HepG2 (cell line): ENCODE measurements around the gene CLDN7. TPM values are rescaled to one million over a fixed set of nuclear protein-coding genes. Genes with fewer than 3 reads are reported as not detected.
A peak's percentile ranks its signal among the peaks of the same experiment; 100 is the strongest.

Experiments
- PATZ1 ChIP-seq: sonication (generic); formaldehyde crosslinking; IDR thresholded peaks from 2 replicates; pipeline ENCODE4 v1.4.0; 2020; ENCODE audit warnings: missing genetic modification reagents
- POLR2G ChIP-seq: fragments of 200-400 bp; formaldehyde crosslinking; IDR thresholded peaks from 2 replicates; pipeline ENCODE4 v1.6.1; 2018; ENCODE audit warnings: mild to moderate bottlenecking, low read depth, low read length, moderate library complexity
- PRDM10 ChIP-seq: sonication (generic); formaldehyde crosslinking; IDR thresholded peaks from 2 replicates; pipeline ENCODE4 v1.4.0; 2020; ENCODE audit warnings: low read depth, missing genetic modification reagents
- SNAI1 ChIP-seq: sonication (generic); formaldehyde crosslinking; IDR thresholded peaks from 2 replicates; pipeline ENCODE4 v1.5.0; 2020; ENCODE audit warnings: mild to moderate bottlenecking, missing genetic modification reagents, borderline replicate concordance
- SP140L ChIP-seq: sonication (generic); formaldehyde crosslinking; IDR thresholded peaks from 2 replicates; pipeline ENCODE4 v1.4.0; 2020; ENCODE audit warnings: missing genetic modification reagents, borderline replicate concordance
- polyA plus RNA-seq, 8 experiments: library from polyadenylated mRNA; depleted of rRNA in 3 of 8; stranded (reverse) in 7 of 8; unstranded in 1 of 8; fragments of >200 nt; fragmentation: Illumina TruSeq in 4 of 8; extraction: Trizol in 4 of 8; gene quantifications; 2 replicates each; pipeline versions ENCODE4 v1.2.1 to v1.2.3, GENCODE V29; 2011 to 2016; ENCODE audit warnings: low read depth in 4 of 8, missing spikeins in 1 of 8, mixed read lengths in 1 of 8; ENCODE audit not compliant: insufficient read depth in 1 of 8
- total RNA-seq, 5 experiments: library from RNA; depleted of rRNA; stranded (reverse); fragments of >200 nt; fragmentation: Illumina TruSeq; extraction: Trizol; gene quantifications; 2 replicates each; pipeline ENCODE4 v1.2.3, GENCODE V29; 2016; ENCODE audit warnings: low read depth in 1 of 5
- TF ChIP-seq, protein P1 (sequence below): sonication (generic); formaldehyde crosslinking; IDR thresholded peaks from 2 replicates; pipeline ENCODE4 v1.5.0; 2020; ENCODE audit warnings: mild to moderate bottlenecking, missing genetic modification reagents, borderline replicate concordance

CLDN7 gene
- total and polyA plus RNA-seq, 2 of the 13 experiments (the other 11 are each of a cell fraction or from before 2014, with no cell fraction given), result not detected

- TF ChIP-seq PRDM10 (CRISPR knock-in tag) (0 out of 2 replicates have a peak, but pooled peaks have one; percentile 53), POLR2G (peak; percentile 67), PATZ1 (peak; percentile 69), SNAI1 (0 out of 2 replicates have a peak, but pooled peaks have one; percentile 42), SP140L (CRISPR knock-in tag) (no peak)
- TF ChIP-seq, protein P1, sequence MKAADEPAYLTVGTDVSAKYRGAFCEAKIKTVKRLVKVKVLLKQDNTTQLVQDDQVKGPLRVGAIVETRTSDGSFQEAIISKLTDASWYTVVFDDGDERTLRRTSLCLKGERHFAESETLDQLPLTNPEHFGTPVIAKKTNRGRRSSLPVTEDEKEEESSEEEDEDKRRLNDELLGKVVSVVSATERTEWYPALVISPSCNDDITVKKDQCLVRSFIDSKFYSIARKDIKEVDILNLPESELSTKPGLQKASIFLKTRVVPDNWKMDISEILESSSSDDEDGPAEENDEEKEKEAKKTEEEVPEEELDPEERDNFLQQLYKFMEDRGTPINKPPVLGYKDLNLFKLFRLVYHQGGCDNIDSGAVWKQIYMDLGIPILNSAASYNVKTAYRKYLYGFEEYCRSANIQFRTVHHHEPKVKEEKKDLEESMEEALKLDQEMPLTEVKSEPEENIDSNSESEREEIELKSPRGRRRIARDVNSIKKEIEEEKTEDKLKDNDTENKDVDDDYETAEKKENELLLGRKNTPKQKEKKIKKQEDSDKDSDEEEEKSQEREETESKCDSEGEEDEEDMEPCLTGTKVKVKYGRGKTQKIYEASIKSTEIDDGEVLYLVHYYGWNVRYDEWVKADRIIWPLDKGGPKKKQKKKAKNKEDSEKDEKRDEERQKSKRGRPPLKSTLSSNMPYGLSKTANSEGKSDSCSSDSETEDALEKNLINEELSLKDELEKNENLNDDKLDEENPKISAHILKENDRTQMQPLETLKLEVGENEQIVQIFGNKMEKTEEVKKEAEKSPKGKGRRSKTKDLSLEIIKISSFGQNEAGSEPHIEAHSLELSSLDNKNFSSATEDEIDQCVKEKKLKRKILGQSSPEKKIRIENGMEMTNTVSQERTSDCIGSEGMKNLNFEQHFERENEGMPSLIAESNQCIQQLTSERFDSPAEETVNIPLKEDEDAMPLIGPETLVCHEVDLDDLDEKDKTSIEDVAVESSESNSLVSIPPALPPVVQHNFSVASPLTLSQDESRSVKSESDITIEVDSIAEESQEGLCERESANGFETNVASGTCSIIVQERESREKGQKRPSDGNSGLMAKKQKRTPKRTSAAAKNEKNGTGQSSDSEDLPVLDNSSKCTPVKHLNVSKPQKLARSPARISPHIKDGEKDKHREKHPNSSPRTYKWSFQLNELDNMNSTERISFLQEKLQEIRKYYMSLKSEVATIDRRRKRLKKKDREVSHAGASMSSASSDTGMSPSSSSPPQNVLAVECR, result 0 out of 2 replicates have a peak, but pooled peaks have one; percentile 16
- TF ChIP-seq, all 625 proteins: peak for 32
These were observed 46.6 kb upstream of the CLDN7 start (continued) for GRCh38 chr17:7308625-7309433.
